HG02623 (cell line): ENCODE measurements around the gene SLC6A20.
A peak's percentile ranks its signal among the peaks of the same experiment; 100 is the strongest.

Experiments
- ATAC-seq: cut with Tn5 transposase; IDR thresholded peaks from one replicate; pipeline ENCODE4 v1.9.1; 2021; ENCODE audit warnings: moderate library complexity; ENCODE audit not compliant: unreplicated experiment

Gene SLC6A20

DNA sequence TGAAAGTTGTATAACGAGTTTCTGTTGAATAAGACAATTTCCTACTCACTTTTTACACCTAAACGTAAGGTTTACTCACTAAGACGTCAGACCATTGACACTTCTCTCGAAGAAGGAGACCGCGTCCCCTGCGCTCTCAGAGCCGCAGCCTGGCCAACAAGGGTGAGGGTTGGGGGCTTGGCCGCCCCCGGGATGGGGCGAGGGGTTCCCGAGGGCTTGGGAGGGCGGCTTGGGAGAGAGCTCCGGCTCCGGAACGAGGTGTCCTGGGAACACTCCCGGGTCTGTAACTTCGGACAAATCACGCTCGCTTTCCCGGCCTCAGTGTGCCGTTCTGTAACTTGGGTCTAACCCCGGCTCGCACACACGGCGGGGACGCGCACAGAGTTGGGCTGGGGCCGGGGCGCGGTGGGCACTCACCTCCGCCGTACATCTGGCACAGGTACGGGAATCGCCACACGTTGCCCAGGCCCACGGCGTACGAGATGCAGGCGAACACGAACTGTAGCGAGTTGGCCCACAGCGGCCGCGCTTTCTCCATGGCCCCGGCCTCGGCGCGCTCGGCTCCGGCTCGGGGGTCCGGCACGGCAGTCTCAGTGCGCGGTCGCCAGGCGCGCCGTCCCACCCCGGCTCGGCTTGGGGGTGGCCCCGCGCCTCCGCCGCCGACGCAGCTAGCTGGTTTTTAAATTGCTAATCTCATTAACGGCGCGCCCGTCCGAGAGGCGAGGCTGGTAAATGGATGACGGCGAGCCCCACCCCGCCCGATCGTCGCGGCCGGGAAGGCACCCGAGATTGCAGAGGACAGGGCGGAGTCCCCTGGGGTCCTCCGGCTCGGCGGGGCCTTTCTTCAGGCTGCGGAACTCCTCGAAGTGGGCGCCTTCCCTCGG lies at the start of gene SLC6A20:
SLC6A20 (minus strand) TSS at position 655 of the 884 bp plus-strand sequence; CDS start at position 538, 117 bp downstream.
- no peak for ATAC-seq

DNA sequence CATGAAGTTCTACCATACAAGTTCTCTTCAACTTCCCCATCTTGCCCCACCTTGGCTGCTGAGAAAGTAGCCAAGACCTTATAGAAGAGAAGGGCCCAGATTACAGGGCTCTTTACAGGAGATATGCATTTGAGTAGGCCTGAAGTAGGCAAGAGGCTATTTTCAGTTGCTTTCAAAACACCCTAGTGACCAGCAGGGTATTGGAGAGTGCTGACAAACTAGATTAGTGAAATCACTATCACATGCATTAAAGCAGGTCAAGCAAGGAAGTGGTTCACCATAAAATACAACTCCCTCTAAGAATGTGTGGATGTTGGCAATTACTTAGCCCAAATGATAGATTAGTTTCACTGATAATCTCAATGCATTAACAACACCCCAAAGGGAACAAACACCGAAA lies 48.3 kb upstream of the SLC6A20 start:
- no peak for ATAC-seq

DNA sequence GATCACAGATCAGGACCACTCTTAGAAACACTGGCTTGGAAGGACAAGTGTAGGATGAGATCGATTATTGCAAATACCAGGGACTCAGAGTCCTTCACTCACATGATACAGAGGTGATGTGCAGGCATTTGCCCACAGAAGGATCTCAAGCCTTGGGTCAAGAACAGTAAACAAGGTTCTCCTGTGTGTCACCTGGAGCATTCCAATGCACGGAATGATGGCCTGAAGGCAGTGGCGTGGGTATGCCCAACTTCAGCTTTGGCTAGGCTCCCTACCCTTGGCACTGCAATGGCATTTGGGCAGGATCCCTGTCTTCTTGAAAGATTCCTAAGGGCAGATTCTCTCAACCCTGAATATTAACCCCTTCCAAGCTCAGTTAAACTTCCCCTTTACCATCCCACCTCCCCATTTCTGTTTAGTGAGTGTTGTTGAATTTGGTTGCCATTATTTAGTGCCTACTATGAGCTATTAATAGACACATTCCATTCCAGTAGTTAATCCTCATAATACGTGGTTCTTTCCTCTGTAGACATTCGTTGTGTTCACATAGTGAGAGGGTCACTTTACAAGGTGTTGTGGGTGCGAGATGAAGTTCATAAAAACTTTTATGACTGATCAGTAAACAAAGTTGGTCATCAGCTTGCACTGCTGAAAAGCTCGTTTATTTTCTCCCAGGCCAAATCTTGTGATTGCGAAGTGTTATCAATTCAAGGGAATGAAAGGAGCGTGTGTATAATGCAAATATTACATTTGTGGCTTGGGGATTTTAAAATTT lies 46.7 kb upstream of the SLC6A20 start:
- ATAC-seq: no peak

DNA sequence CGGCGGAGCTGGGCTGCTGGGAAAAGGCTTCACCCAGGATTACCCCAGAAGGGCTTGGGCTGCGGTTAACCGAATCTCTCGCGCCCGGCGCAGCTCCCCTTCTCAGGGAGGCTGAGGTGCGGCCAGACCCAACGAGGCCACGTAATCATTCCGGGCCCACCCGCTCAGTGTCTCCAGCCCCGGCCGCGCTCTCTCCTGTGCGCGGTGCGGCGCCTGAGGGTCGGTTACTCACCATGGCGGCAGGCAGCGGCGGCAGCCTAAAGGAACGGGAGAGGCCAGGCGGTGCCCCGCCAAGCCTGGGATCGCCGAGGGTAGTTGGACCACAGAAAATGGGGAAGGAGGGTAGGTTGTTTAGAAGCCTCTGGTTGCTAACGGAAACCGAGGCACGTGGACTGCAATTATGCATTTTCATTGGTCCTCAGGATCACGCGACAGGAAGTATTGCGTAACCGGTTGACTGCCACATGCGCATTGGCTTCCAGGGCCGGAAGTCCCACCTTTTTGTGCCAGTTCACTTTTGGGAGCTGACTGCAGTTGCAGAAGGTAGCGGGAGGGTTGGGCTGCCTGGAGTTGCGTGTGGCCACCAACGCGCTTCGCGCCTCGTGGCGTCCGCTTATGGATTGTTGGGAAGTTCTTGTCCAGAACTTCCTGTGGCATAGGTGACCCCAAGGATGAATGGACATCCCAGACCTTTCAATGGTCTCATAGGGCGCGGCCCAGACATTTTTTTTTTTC lies 45.6 kb upstream of the SLC6A20 start, which contains the start of gene LZTFL1:
LZTFL1 (minus strand) TSS at position 363 of the 735 bp plus-strand sequence; CDS start at position 235, 128 bp downstream.
- ATAC-seq: peak; percentile 90

- ATAC-seq: peak; percentile 18
Measured at GRCh38 chr3:45841420-45841756, 45.1 kb upstream of the SLC6A20 start.

DNA sequence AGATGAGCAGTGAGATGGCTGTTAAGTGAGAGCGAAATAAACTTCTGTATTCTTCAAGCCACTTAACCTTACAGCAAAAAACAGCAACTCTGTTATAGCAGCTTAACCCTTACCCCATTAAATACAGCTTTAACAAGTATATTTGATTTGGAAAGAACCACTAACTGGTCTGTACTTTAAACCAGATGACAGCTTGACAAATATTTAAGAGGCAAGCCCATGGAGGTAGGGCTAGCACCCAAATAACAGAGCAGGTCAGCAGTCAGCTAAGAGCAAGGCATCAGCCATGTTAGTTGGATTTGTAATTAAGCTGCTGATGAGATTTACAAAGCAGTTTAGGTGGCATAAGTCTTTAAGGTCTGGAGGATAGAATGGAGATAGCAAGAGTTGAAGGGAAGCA lies 42.1 kb upstream of the SLC6A20 start:
- ATAC-seq: no peak

GRCh38 chr3:45832699-45833098 lies 36.4 kb upstream of the SLC6A20 start:
- ATAC-seq: no peak

DNA sequence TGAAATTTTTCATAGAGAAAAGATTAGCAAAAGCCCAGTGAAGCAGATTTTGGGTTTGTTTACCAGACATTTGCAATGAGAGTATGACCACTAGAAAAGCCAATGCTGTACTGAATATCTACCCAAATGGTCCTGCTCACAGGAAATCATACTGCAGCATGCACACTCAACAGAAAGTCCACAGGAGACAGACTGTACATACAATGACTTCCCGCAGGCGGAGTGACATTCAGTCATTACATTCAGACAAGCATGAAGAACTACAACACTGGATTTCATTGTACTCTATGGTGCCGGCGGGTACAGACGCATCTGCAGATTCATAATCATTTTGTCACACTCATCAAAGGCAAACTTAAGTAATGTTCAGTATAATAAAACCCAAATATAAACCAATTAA lies 33.8 kb upstream of the SLC6A20 start:
- ATAC-seq: no peak

GRCh38 chr3:45826908-45827307 lies 30.6 kb upstream of the SLC6A20 start:
- no peak for ATAC-seq

DNA sequence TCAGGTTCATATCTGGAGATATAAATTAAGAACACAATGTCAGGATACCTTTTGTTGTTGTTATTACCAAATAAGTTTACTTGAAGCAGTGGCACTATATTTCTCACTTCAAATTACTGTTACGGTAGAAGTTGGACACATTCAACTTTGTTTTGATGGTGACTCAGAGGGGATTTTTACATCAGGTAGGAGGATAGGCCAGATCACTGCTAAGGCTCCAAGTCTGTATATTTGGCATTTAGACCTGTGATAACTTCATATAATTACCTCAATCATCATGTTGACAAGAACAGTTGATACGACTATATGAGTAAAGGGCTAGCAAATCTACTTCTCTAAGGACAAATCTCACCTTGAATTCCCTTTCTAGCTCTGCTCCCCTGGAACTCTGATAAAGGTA lies 30.0 kb upstream of the SLC6A20 start:
- ATAC-seq: no peak

- no peak for ATAC-seq
Measured at GRCh38 chr3:45821127-45821526, 24.8 kb upstream of the SLC6A20 start.

DNA sequence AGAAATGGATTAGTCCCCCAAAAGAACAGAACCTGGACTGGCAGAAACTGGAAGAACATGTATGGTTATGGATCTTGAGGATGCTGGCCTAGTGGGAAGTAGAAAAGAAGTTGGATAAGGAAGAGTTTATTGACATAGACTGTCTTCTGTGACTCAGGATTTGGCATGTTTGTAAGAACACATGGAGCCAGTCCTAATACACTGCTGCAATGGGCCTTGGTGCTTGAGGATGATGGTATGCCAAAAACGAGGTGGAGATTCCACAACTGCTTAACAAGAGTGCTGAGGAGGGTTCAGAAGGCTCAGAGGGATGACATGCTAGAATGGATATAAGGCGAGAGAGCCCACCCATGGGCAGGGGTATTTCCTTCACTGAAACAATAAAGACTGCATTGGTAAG lies 23.2 kb upstream of the SLC6A20 start:
- ATAC-seq: no peak

GRCh38 chr3:45817831-45818522 lies 21.6 kb upstream of the SLC6A20 start:
- ATAC-seq: no peak

GRCh38 chr3:45816544-45816943 lies 20.2 kb upstream of the SLC6A20 start:
- no peak for ATAC-seq

GRCh38 chr3:45814322-45814721 lies 18.0 kb upstream of the SLC6A20 start:
- no peak for ATAC-seq

DNA sequence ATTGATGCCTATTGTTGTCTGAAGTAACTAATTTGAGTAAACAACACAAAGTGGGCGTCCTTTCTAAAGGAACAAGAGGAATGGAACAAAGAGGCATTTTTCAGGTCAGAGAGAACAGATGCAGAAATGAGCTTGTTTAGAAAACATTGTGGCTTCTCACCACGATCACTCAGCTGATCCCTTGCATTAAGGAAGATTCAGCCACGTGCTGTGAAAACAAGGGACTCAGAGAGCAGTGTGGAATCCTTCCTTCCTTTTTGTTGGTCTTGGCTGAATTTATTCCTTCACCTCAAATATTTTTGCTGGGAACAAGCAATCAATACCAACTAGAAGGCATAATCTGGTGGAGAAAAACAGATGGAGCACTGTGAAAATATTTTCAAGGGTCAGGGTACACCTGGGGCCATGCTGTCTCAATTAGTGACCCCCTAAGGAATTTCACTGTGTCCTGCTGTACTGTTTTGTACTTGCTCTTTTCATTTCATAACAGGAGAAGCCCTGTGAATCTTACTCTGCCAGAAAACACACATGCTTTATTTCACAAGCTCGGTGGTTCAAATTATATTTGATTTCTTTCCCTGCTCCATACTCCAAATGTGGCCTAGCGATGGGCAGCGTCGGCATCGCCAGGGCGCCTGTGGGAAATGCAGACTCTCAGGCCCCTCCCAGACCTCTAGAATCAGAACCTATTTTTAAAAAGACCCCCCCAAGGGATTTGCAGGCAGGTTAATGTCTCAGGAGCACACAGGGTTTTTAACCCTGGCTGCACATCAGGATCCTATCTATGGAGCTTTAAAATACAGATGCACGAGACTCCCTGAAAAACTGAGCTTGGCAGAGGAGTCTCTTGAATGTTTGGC lies 11.6 kb upstream of the SLC6A20 start:
- no peak for ATAC-seq

DNA sequence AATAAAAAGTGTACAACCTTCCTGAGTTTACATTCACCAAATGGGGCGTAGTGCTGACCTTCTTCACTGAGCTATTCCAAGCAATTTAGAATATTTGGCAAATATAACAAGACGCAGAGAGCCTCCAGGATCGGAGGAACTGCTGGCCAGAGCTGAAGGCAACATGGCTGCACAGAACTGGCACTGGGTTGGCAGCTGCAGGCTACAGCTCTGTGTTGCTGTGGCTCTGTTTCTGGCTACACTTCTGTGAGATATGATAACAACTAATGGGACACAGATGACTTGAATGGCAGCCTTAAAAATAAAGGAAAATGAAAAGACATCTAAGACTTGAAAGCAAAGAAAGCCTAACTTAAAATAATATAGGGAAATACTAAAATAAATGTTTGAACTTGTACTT lies 10.8 kb upstream of the SLC6A20 start:
- ATAC-seq: no peak

- ATAC-seq: no peak
Measured at GRCh38 chr3:45806072-45806471, 9.7 kb upstream of the SLC6A20 start.

GRCh38 chr3:45803252-45803935 lies 7.1 kb upstream of the SLC6A20 start:
- ATAC-seq: no peak
